Uterus (tissue), 4 donors: Measurements from ENCODE around the gene NUP62. TPM values are rescaled to one million over a fixed set of nuclear protein-coding genes. Genes with fewer than 3 reads are reported as not detected.
"Not testable (repeated sequence)": the region's sequence is repeated elsewhere in the genome, so short reads cannot be mapped to it uniquely, and the experiment has no call there.

ENCODE experiments used
- DNase-seq, 2 donors: peaks; one replicate each; pipeline ENCODE4 v3.0.0-alpha.2; 2019 to 2020
- H3K27ac ChIP-seq, 2 donors: fragments of 200-600 bp; sonication (generic); 1 replicate in 1 of 2; 2 replicates in 1 of 2; pipeline ENCODE4 v1.5.1; 2016 to 2018
- H3K27me3 ChIP-seq, 2 donors: fragments of 200-600 bp; sonication (generic); one replicate each; pipeline ENCODE4 v1.5.1; 2018 to 2019; ENCODE audit warnings: control low read depth in 1 of 2
- H3K36me3 ChIP-seq, 2 donors: fragments of 200-600 bp; sonication (generic); one replicate each; pipeline ENCODE4 v1.5.1; 2019; ENCODE audit warnings: control low read depth in 1 of 2
- H3K4me1 ChIP-seq, 2 donors: fragments of 200-600 bp; sonication (generic); one replicate each; pipeline ENCODE4 v1.5.1; 2018 to 2019; ENCODE audit warnings: control low read depth in 1 of 2
- H3K4me3 ChIP-seq, 2 donors: fragments of 200-600 bp; sonication (generic); 1 replicate in 1 of 2; 2 replicates in 1 of 2; pipeline ENCODE4 v1.5.1; 2018 to 2019; ENCODE audit warnings: mild to moderate bottlenecking in 1 of 2
- H3K9me3 ChIP-seq, 2 donors: fragments of 200-600 bp; sonication (generic); one replicate each; pipeline ENCODE4 v1.5.1; 2019; ENCODE audit warnings: control low read depth in 1 of 2
- CTCF ChIP-seq, 4 experiments: fragments of 200-600 bp in 2 of 4; fragments of 450-650 bp in 2 of 4; sonication (generic) in 2 of 4; IDR thresholded peaks; one replicate each; pipeline ENCODE4 v1.5.1; 2016 to 2019; ENCODE audit warnings: antibody characterized with exemption in 4 of 4, mild to moderate bottlenecking in 2 of 4, moderate library complexity in 1 of 4
- POLR2A ChIP-seq, 2 donors: fragments of 450-650 bp; IDR thresholded peaks; one replicate each; pipeline ENCODE4 v1.6.1; 2016; ENCODE audit warnings: antibody characterized with exemption in 2 of 2, mild to moderate bottlenecking in 1 of 2, moderate library complexity in 1 of 2
- intact Hi-C: fragments of 100-400 bp; cut with DNase I; formaldehyde crosslinking; loops from one replicate; pipeline ENCODE4 v1.15.1; 2023; ENCODE audit warnings: low total_unique reads
- total RNA-seq, 4 donors: library from RNA; depleted of rRNA in 3 of 4; stranded (reverse); fragments of >200 nt in 3 of 4; gene quantifications; one replicate each; pipeline versions ENCODE4 v1.1.0 to v1.2.4, GENCODE V29; 2014 to 2023
- donor health status: DM: yes; HTN: yes; CAD: no.

NUP62 gene
- total RNA-seq, 4 donors from 2014 or later: 12.1 to 40.4 (median 24.6) TPM

GRCh38 chr19:49968279-49968922 is 39.1 kb upstream of the NUP62 start:
- Histone ChIP-seq H3K9me3 (no peaks in the 10 kb centered on the region), H3K4me1 (no peaks in the 10 kb centered on the region), H3K4me3 (no peak overlapping the region), H3K27ac (no peak overlapping the region), H3K36me3 (no peaks in the 10 kb centered on the region), H3K27me3 (peaks cover 0 to 16% of the 10 kb centered on the region in 2 donors)
- DNase-seq: no peak
- TF ChIP-seq CTCF (IDR thresholded peaks at IDR 0.05): no peak
- TF ChIP-seq POLR2A (IDR thresholded peaks at IDR 0.05): no peak
- intact Hi-C loops: no loop called here

- H3K27ac ChIP-seq, H3K4me1 ChIP-seq, H3K27me3 ChIP-seq, H3K4me3 ChIP-seq, H3K9me3 ChIP-seq, intact Hi-C loops, DNase-seq, H3K36me3 ChIP-seq: not testable (repeated sequence)
Measured at GRCh38 chr19:49960980-49961379, 31.7 kb upstream of the NUP62 start, which contains the start of gene SIGLEC11. SIGLEC11 (minus strand) TSS chr19:49961172; CDS start chr19:49961081, 91 bp downstream.

- H3K36me3 ChIP-seq, H3K9me3 ChIP-seq, H3K27me3 ChIP-seq, intact Hi-C loops, H3K27ac ChIP-seq, DNase-seq, H3K4me1 ChIP-seq, H3K4me3 ChIP-seq: not testable (repeated sequence)
Measured at GRCh38 chr19:49959892-49960291, 30.6 kb upstream of the NUP62 start.

- peak overlapping the region in 1 of 2 donors; percentile 30 for H3K4me3 ChIP-seq
- H3K4me1 ChIP-seq, intact Hi-C loops, DNase-seq, H3K27ac ChIP-seq, H3K9me3 ChIP-seq, H3K36me3 ChIP-seq, H3K27me3 ChIP-seq: not testable (repeated sequence)
Measured at GRCh38 chr19:49958596-49958995, 29.3 kb upstream of the NUP62 start.

GRCh38 chr19:49958144-49958543 is 28.8 kb upstream of the NUP62 start:
- H3K27ac ChIP-seq, H3K36me3 ChIP-seq, H3K9me3 ChIP-seq, intact Hi-C loops, H3K27me3 ChIP-seq, DNase-seq, H3K4me1 ChIP-seq: not testable (repeated sequence)
- H3K4me3 ChIP-seq: peak overlapping the region in 1 of 2 donors; percentile 30

GRCh38 chr19:49957262-49957915 is 28.1 kb upstream of the NUP62 start:
- intact Hi-C loops: no loop called here
- TF ChIP-seq POLR2A (IDR thresholded peaks at IDR 0.05) (no peak), CTCF (IDR thresholded peaks at IDR 0.05) (no peak)
- Histone ChIP-seq H3K9me3 (no peaks in the 10 kb centered on the region), H3K4me3 (peak overlapping the region in 1 of 2 donors; percentile 30), H3K27me3 (no peaks in the 10 kb centered on the region), H3K36me3 (no peaks in the 10 kb centered on the region), H3K4me1 (peaks cover 0 to 3% of the 10 kb centered on the region in 2 donors), H3K27ac (no peak overlapping the region)
- DNase-seq: no peak

- Histone ChIP-seq H3K36me3 (no peaks in the 10 kb centered on the region), H3K9me3 (no peaks in the 10 kb centered on the region), H3K27ac (no peak overlapping the region), H3K4me1 (peaks cover 0 to 3% of the 10 kb centered on the region in 2 donors), H3K27me3 (no peaks in the 10 kb centered on the region), H3K4me3 (peak overlapping the region in 1 of 2 donors; percentile 7)
- intact Hi-C loops: no loop called here
- DNase-seq: no peak
- TF ChIP-seq POLR2A (IDR thresholded peaks at IDR 0.05): no peak
- TF ChIP-seq CTCF (IDR thresholded peaks at IDR 0.05): no peak
Measured at GRCh38 chr19:49956115-49956495, 26.8 kb upstream of the NUP62 start.
